Raji (cell line): ENCODE data around the gene TMEFF2.

ENCODE experiments used
- POLR2A ChIP-seq: IDR thresholded peaks from 2 replicates; pipeline ENCODE4 v1.6.1; 2011; ENCODE audit warnings: low read depth, low read length, control low read depth; ENCODE audit not compliant: insufficient read depth

The TMEFF2 gene

GRCh38 chr2:192155511-192156118 lies 39.1 kb downstream of the TMEFF2 start:
- no peak for TF ChIP-seq POLR2A

DNA sequence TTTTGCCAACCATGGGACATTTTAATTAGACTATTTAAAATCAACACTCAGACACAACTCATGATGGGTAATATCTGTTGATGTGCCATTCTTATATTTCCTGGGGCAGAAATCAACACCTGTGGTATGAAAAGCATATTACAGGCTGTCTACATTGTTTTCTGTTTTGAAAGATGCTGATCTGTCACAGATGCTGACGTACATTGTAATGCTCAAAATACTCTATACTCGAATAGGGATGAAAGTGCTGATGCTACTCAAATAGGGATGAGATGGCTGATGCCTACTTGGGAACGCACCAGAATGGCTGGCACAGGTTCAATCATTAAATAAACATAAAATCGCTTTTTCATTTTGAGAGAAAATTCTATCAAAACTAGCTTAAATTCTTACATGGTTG lies 41.2 kb downstream of the TMEFF2 start:
- no peak for TF ChIP-seq POLR2A

- no peak for TF ChIP-seq POLR2A
Measured at GRCh38 chr2:192151853-192152252, 42.9 kb downstream of the TMEFF2 start.

- no peak for TF ChIP-seq POLR2A
Measured at GRCh38 chr2:192150166-192150565, 44.6 kb downstream of the TMEFF2 start.

DNA sequence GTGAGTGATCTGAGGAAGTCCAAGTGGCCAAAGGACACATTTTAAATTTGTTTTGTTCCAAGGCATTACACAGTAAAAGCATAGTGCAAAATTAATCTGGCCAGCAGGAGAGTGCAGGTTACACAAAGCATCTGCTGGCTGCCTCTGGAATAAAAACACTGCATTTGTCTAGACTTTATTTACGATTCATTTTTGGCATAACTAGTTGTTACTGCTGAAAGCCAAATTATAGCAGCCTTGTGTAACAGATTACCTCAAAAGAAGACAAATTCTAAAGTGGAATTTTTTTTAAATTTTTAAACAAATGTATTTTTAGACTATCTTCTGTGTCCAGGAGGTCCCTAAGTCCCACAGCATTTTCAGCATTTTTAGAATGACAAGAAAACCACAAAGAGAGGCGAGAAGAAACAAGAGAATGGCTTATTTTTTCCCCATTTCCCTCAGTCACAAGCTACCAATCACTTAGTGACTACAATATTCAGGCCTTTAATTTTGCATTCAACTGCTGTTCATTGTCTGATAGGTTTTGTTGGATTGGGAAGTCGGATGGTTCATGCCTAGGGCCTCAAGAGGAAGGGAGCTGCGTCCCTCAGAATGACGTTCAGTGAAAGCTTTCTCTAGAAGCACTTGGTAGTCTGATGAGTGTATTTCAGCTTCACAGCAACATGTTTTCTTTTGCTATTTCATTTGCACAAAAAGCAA lies 46.0 kb downstream of the TMEFF2 start:
- TF ChIP-seq POLR2A = no peak

- no peak for TF ChIP-seq POLR2A
Measured at GRCh38 chr2:192148241-192148619, 46.5 kb downstream of the TMEFF2 start.

DNA sequence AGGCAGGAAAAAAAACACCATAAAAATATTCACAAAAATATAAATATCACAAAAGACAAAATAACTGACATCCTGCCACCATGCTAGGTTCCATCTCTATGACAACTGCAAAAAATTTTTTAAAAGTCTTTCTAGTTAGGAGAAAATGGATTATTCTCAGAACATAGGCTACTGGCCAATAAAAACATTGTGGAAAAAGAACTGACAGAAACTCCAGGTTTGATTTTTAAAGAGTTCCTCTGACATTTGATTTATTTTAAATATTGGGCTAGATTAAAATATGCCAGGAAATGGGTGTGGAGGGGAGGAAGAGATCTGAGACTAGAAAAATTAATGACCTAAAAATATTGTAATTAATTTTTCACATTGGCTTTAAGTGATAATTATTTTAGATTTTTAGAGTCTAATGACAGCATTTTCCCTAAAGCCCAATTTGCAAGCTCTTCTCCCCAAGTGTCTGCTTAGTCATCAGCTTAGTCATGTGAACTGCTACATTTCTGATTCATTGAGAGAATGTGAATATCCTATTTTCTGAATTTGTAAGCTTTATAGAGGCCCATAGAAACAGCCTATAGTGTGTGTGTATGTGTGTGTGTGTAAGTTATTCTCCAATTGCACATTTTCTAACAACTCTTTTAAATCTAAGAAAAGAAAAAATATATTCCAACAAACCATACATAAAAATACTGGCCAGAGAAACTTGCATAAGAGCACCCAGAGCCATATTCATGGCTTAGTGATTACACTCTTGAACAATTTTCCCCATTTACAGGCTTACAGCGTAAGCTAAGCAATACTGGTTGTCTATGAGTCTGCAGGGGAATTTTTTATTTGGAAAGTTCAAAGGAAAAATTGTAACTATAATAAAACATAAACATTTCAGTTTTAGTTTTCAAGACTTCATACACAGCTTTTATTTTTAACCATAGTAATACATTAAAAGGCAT lies 48.4 kb downstream of the TMEFF2 start:
- no peak for TF ChIP-seq POLR2A

- no peak for TF ChIP-seq POLR2A
Measured at GRCh38 chr2:192145496-192145895, 49.2 kb downstream of the TMEFF2 start.

DNA sequence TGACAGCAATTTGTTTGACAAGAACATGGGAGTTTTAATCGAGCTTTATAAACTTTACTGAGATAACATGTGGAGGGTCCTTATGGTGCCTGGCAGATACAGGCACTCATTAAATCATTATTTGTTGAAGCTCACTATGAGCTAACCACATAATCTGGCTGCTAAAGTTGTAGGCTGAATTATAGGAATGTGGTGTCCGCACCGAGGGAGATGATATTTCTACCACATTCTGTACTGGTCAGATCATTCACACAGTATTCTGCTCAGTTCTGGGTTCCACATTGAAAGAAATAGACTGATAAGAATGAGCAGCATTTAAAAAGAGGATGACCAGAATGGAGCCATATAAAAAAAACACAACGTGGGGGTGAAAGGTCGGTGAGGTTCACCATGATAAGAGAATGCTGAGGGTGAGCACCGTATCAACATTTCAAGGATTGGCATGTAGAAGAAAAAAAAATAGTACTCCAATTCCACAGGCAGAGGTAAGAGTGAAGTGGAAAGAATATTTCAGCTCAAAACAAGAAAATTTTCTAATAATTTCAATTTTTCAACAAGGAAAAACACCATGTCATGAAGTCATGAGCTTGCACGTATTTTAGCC lies 54.4 kb downstream of the TMEFF2 start:
- no peak for TF ChIP-seq POLR2A

- no peak for TF ChIP-seq POLR2A
Measured at GRCh38 chr2:192139813-192140212, 54.9 kb downstream of the TMEFF2 start.

GRCh38 chr2:192137451-192137850 lies 57.3 kb downstream of the TMEFF2 start:
- TF ChIP-seq POLR2A = no peak

- no peak for TF ChIP-seq POLR2A
Measured at GRCh38 chr2:192128655-192129054, 66.1 kb downstream of the TMEFF2 start.

- TF ChIP-seq POLR2A = no peak
Measured at GRCh38 chr2:192127434-192127833, 67.3 kb downstream of the TMEFF2 start.

DNA sequence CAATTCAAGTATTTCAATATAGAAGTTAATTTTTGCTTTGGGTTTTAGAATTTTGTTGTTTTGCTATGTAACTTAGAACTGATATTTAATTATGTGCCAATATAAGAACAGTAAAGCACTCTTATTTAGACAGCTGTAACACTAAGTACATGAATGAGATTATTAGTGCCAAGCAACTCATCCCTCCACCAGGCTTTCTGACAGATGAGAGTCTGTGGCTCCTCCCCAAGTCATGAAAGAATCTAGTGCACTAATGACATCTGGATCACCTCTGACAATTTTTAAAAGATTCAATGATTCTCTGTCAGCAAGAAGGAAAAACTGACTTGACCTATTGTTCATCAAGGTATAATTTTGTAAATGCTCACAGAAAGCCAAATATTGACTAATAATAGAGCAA lies 67.8 kb downstream of the TMEFF2 start:
- TF ChIP-seq POLR2A = no peak

DNA sequence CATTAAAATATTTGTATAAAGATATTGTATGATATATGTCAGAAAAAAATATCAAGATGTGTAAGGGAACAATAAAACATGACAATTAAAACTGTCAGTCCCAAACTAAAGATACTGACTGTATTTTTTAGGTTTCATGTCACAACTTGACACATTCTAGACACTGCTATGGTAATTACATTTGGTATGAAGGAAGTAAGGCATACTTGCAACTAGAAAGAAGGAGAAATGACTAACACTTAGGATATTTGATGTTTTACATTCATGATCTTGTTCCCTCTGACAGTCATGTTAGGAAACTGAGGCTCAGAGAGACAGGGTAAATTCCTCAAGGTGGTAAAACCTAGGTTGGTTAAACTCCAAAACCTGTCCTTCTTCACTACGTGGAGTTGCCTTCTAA lies 68.3 kb downstream of the TMEFF2 start:
- no peak for TF ChIP-seq POLR2A
